T-helper 9 cell (primary cell): ENCODE measurements around the gene HYKK.
"Not testable (repeated sequence)": the region's sequence is repeated elsewhere in the genome, so short reads cannot be mapped to it uniquely, and the experiment has no call there.

Source experiments
- DNase-seq: peaks from one replicate; pipeline ENCODE4 v3.0.0-alpha.2; 2020

Gene HYKK

GRCh38 chr15:78540871-78541743 lies 33.7 kb downstream of the HYKK start:
- no peak for DNase-seq

GRCh38 chr15:78541744-78542034 lies 34.3 kb downstream of the HYKK start:
- no peak for DNase-seq

- DNase-seq: no peak
Observed at GRCh38 chr15:78542647-78543046, 35.3 kb downstream of the HYKK start.

- DNase-seq: no peak
Observed at GRCh38 chr15:78550194-78550593, 42.8 kb downstream of the HYKK start.

GRCh38 chr15:78550815-78551214 lies 43.4 kb downstream of the HYKK start:
- no peak for DNase-seq

- DNase-seq: no peak
Observed at GRCh38 chr15:78551902-78552301, 44.5 kb downstream of the HYKK start.

- DNase-seq: no peak
Observed at GRCh38 chr15:78552597-78552996, 45.2 kb downstream of the HYKK start.

- not testable (repeated sequence) for DNase-seq
Observed at GRCh38 chr15:78560201-78560600, 52.8 kb downstream of the HYKK start.

GRCh38 chr15:78561490-78561889 lies 54.1 kb downstream of the HYKK start:
- no peak for DNase-seq

GRCh38 chr15:78563092-78563491 lies 55.7 kb downstream of the HYKK start:
- no peak for DNase-seq

- DNase-seq: no peak
Observed at GRCh38 chr15:78564743-78565096, 57.3 kb downstream of the HYKK start.

- DNase-seq: peak; percentile 62
Observed at GRCh38 chr15:78565097-78565950, 57.9 kb downstream of the HYKK start, which contains the start of gene CHRNA5. TSS of gene CHRNA5 (plus strand) at chr15:78565520. CDS start at chr15:78565720, 200 bp downstream.

GRCh38 chr15:78565951-78566774 lies 58.8 kb downstream of the HYKK start:
- no peak for DNase-seq

- no peak for DNase-seq
Observed at GRCh38 chr15:78567531-78567930, 60.2 kb downstream of the HYKK start.

- no peak for DNase-seq
Observed at GRCh38 chr15:78570710-78571109, 63.3 kb downstream of the HYKK start.

- DNase-seq: no peak
Observed at GRCh38 chr15:78571382-78571781, 64.0 kb downstream of the HYKK start.

- no peak for DNase-seq
Observed at GRCh38 chr15:78573416-78573815, 66.0 kb downstream of the HYKK start.

GRCh38 chr15:78574944-78575343 lies 67.6 kb downstream of the HYKK start:
- no peak for DNase-seq
